Common myeloid progenitor, CD34-positive (primary cell): Measurements from ENCODE around the gene C10orf53.
A peak's percentile ranks its signal among the peaks of the same experiment; 100 is the strongest.

Source experiments
- CTCF ChIA-PET: fragments of 350-600 bp; sonication (Branson Sonifier 250); formaldehyde crosslinking; loops from one replicate; lab custom pipeline; 2021; ENCODE audit warnings: antibody characterized with exemption; lab: Charles Lee
- POLR2A ChIA-PET: fragments of 350-600 bp; sonication (Branson Sonifier 250); formaldehyde crosslinking; loops from one replicate; lab custom pipeline; 2021; ENCODE audit warnings: antibody characterized with exemption; lab: Charles Lee
- DNase-seq, 3 donors: peaks; one replicate each; pipeline versions ENCODE4 v3.0.0 to v3.0.0-alpha.2; 2013
- H3K27ac ChIP-seq, 2 experiments: 1 replicate in 1 of 2; 2 replicates in 1 of 2; pipeline ENCODE4 v1.7.0; 2013; ENCODE audit warnings: inconsistent platforms in 2 of 2, low read length in 2 of 2, mild to moderate bottlenecking in 2 of 2, low read depth in 1 of 2, moderate library complexity in 1 of 2; ENCODE audit not compliant: severe bottlenecking in 2 of 2, insufficient read depth in 1 of 2, poor library complexity in 1 of 2
- H3K27me3 ChIP-seq, 5 experiments: replicated peaks in 2 of 5; 1 replicate in 3 of 5; 2 replicates in 2 of 5; pipeline versions ENCODE4 v1.6.1 to v1.7.0; 2013; ENCODE audit warnings: low read length in 4 of 5, mild to moderate bottlenecking in 2 of 5, moderate library complexity in 2 of 5, inconsistent platforms in 1 of 5; ENCODE audit not compliant: insufficient read depth in 5 of 5, control insufficient read depth in 4 of 5
- H3K36me3 ChIP-seq, 4 experiments: 1 replicate in 2 of 4; 2 replicates in 2 of 4; pipeline versions ENCODE4 v1.6.1 to v1.7.0; 2013; ENCODE audit warnings: low read length in 3 of 4, control low read depth in 1 of 4, mild to moderate bottlenecking in 1 of 4; ENCODE audit not compliant: control insufficient read depth in 4 of 4, insufficient read depth in 4 of 4
- H3K4me1 ChIP-seq, 4 experiments: 1 replicate in 3 of 4; 2 replicates in 1 of 4; pipeline versions ENCODE4 v1.6.1 to v1.7.1; 2013; ENCODE audit warnings: low read length in 3 of 4, mild to moderate bottlenecking in 3 of 4, control low read depth in 1 of 4, inconsistent platforms in 1 of 4, moderate library complexity in 1 of 4; ENCODE audit not compliant: control insufficient read depth in 4 of 4, insufficient read depth in 4 of 4; ENCODE audit errors: control extremely low read depth in 1 of 4
- H3K4me3 ChIP-seq, 7 experiments: 1 replicate in 4 of 7; 2 replicates in 3 of 7; pipeline versions ENCODE4 v1.5.1 to v1.7.0; 2013; ENCODE audit warnings: mild to moderate bottlenecking in 7 of 7, low read length in 6 of 7, moderate library complexity in 6 of 7, inconsistent platforms in 2 of 7, low read depth in 2 of 7, control low read depth in 1 of 7; ENCODE audit not compliant: insufficient read depth in 4 of 7, control insufficient read depth in 1 of 7; ENCODE audit errors: extremely low read depth in 1 of 7
- H3K9me3 ChIP-seq, 5 experiments: 1 replicate in 4 of 5; 2 replicates in 1 of 5; pipeline versions ENCODE4 v1.6.1 to v1.7.1; 2013; ENCODE audit warnings: low read length in 4 of 5, mild to moderate bottlenecking in 2 of 5, inconsistent platforms in 1 of 5, low read depth in 1 of 5, moderate library complexity in 1 of 5; ENCODE audit not compliant: control insufficient read depth in 4 of 5, insufficient read depth in 2 of 5; ENCODE audit errors: control extremely low read depth in 1 of 5
- WGBS: methylation state at CpG from one replicate; pipeline ENCODE4 v1.1.5; 2013; ENCODE audit not compliant: insufficient coverage; 5-methylcytosine and 5-hydroxymethylcytosine counted together

C10orf53 gene

DNA sequence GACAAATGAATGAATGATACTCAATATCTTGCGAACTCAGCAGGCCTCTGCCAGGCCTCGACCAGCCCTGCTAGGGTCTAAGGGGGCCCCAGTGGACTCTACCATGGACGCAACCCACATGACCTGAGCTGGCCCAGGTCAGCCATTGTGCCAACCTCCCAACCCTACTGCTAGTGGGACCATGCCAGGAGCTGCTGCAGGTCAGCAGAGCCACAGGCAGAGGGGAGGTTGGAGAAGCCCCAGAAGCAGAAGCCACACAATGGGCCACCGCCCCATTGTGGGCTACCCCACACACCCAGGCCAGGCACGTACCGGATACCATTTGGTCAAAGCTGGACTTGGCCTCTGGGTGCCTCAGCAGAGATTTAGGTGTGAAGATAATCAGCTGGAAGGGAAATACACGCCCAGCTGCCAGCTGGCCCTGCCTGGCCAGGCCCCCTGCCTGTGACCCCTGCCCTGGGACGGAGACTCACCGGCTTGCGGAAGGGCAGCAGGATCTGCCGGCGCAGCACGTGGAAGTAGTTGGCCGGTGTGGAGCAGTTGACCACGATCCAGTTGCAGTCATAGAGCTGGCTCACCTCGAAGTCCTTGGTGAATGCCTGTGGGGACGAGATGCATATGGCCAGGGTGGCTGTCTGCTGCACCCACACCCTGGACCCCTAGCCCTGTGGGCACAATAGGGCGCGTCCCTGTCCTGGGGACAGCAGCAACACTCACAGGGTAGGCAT, 58.2 kb downstream of the C10orf53 start:
- CTCF ChIA-PET: no interaction called here
- Histone ChIP-seq H3K4me1 (no peaks in the 10 kb centered on the region), H3K27ac (no peak overlapping the region), H3K27me3 (no peaks in the 10 kb centered on the region), H3K36me3 (no peaks in the 10 kb centered on the region), H3K9me3 (no peaks in the 10 kb centered on the region), H3K4me3 (no peak overlapping the region)
- POLR2A ChIA-PET: no interaction called here
- WGBS: 94% methylated on average over 18 of the region's 19 CpGs
- DNase-seq: no peak

DNA sequence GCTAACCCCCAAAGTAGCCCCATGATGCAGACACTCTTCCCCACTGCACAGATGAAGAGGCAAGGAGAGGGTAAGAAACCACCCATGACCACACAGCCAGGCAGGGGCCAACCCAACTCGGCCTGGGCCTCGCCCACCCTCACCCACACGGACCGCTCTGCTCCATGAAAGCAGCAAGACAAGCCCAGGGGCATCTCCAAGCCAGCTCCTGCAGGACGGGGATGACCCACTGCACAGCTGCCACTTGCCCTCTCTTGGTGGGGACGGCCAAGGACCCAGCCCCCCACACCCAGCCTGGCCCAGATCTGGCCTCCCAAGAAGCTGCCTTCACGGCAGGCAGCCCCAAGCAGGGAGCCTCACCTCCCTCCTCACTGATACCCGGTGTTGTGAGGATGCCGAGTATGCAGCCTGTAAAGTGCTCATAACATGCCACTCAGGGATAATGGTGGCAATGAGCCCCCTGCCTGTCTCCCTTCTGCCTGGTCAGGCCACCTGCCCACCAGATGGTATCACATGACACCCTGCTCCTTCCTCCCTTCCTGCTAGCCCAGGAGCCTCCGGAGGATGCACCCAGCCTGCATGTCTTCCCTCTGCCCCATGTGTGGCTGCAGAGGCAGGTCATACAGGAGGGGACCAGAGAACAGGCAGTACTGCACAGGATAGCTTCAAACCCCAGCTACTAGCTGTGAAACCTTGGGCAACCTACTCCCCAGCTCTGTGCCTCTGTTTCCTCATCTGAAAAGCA, 59.3 kb downstream of the C10orf53 start:
- ChIA-PET CTCF (no interaction called here), POLR2A (no interaction called here)

DNA sequence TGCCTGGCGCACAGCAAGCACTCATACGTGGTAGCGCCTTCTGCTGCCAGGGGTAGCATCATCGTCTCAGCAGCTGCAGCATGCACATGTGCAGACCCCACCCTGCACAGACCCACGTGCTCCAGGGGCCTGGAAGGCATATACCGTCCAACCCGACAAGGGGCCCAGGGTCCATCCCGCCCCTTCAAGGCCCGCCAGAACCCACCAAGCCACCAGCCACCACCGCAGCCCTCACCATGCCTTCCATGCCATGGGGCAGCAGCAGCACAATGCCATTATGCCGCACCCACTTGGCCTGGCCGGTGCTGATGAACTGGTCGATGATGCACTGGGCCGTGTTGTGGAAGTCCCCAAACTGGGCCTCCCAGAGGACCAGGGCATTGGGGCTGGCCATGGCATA, 60.0 kb downstream of the C10orf53 start:
- Histone ChIP-seq H3K4me3 (no peak overlapping the region), H3K36me3 (no peaks in the 10 kb centered on the region), H3K27me3 (no peaks in the 10 kb centered on the region), H3K27ac (no peak overlapping the region), H3K4me1 (no peaks in the 10 kb centered on the region), H3K9me3 (no peaks in the 10 kb centered on the region)
- CTCF ChIA-PET: no interaction called here
- DNase-seq: no peak
- POLR2A ChIA-PET: no interaction called here
- 89% methylated on average over 11 of the region's 14 CpGs for WGBS

More for the DNA sequence above, 59.3 kb downstream of the C10orf53 start:
- Histone ChIP-seq H3K9me3 (no peaks in the 10 kb centered on the region), H3K4me3 (no peak overlapping the region), H3K36me3 (no peaks in the 10 kb centered on the region), H3K27ac (no peak overlapping the region), H3K27me3 (no peaks in the 10 kb centered on the region), H3K4me1 (no peaks in the 10 kb centered on the region)
- WGBS: 85% methylated on average over 10 of the region's 10 CpGs
- no peak for DNase-seq

DNA sequence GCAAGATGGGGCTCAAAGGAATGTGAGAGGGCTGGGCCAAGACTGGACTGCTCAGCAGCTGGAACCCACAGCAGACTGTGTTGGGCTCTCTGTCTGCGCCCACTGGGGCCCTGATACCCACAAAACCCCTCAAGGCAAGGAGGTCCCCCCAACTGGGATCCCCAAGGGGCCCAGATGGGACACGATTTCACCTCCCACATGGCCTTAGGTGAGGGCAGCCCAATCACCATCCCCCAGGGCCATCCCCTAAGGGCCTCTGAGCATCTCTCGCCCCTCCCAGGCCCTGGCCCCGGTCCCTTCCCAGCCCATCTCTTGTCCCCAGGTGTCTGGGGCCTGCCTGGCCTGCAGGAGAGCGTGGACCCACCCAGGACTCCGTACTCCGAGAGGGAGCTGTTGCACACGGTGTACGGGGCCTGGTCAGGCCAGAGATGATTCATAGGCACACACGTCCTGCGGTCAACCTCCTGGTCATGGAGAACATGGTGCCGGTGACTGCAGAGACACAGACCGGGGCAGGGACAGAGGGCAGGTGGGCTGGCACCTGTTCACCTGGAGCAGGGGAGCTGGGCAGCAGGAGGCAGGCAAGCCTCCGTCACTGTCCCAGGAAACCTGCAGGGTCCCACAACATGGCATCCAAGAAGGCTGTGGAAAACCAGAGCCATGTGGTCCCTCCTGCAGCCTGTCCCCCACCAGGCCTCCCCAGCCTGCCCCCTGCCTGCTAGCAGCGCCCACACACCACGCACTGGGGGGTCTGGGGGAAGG, 61.1 kb downstream of the C10orf53 start:
- no peaks in the 10 kb centered on the region for H3K27me3 ChIP-seq
- CTCF ChIA-PET: no interaction called here

DNA sequence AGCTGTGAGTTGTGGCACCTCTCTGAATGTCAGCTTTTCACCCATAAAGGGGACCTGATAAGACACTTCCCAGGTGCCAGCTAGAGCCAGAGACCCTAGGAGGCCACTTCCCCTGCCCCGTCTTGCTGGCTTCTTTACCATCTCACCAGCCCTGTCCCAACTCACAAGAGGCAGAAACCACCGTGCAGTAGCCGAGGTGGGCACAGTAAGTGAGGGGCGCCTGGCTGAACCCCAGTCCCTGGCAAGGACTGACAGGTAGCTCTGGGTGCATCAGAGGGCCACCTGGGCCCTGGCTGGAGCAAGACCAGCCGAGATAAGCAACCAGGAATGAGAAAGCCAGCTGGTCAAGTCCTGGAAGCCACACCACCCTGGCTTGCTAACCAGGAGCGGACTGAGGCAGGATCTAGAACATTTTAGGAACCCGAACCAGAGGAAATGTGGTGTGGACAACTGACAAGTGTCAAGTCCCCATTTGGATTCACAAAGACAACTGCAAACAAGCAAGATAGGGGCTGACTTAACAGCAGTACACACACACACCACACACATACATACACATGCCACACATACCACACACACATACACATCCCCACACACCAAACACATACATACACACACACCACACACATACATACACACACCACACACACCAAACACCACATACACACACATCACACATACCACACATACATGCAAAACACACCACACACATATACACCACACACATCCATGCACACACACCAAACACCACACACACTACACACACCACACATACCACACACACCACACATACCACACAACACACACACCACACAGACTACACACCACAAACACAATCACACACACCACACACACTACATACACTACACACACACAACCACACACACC, 61.9 kb downstream of the C10orf53 start:
- Histone ChIP-seq H3K27me3 (no peaks in the 10 kb centered on the region), H3K4me3 (no peak overlapping the region), H3K27ac (no peak overlapping the region), H3K36me3 (no peaks in the 10 kb centered on the region), H3K4me1 (no peaks in the 10 kb centered on the region), H3K9me3 (no peaks in the 10 kb centered on the region)
- POLR2A ChIA-PET: no interaction called here
- CTCF ChIA-PET: no interaction called here
- DNase-seq: peak in 1 of 3 donors; percentile 12
- WGBS: 79% methylated on average over 7 of the region's 7 CpGs

More for the DNA sequence above, 61.1 kb downstream of the C10orf53 start:
- Histone ChIP-seq H3K27ac (no peak overlapping the region), H3K4me1 (no peaks in the 10 kb centered on the region), H3K4me3 (no peak overlapping the region), H3K36me3 (no peaks in the 10 kb centered on the region), H3K9me3 (no peaks in the 10 kb centered on the region)
- WGBS: 94% methylated on average over 15 of the region's 16 CpGs
- no peak for DNase-seq
- POLR2A ChIA-PET: no interaction called here

DNA sequence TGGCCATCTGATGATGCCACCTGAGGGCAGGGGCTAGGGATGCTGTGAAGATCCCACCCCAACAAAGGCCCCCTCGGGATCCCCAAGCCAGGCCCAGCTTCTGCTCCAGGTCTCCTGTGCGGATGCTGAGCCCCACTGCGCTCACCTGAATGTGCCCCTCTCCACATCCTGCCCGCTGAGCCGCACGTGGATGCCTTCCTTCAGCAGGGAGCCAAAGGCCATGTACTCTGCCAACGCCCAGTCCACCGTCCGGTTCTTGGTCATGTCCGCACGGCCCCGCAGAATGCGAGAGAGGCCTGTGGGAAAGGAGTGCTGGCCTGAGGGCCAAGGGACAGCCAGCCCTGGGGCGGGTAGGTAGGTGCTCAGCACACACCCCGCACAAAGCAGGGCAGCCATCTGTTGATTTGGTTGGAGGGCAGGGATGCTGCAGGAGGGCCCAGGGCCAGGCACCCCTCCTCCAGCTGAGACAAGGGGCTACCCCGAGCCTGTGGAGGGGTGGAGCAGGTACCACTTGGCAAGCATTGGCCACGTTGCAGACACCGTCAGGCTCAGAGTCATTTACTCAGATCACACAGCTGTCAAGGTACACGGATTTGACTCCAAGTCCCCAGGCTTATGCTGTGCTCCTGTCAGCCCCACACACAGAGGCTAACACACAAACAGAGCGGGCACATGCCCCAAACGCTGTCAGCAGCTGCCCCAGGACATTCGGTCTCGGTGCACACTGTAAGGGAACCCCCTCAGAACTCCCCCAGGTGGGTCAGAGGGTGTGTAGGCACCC, 63.4 kb downstream of the C10orf53 start:
- Histone ChIP-seq H3K4me1 (no peaks in the 10 kb centered on the region), H3K27ac (no peak overlapping the region), H3K9me3 (no peaks in the 10 kb centered on the region), H3K4me3 (no peak overlapping the region), H3K27me3 (peaks cover 0 to 2% (median 0%) of the 10 kb centered on the region in 5 experiments), H3K36me3 (no peaks in the 10 kb centered on the region)
- CTCF ChIA-PET: no interaction called here
- no peak for DNase-seq
- POLR2A ChIA-PET: no interaction called here
- WGBS: 91% methylated on average over 20 of the region's 23 CpGs
